GM13976 (cell line): Measurements from ENCODE around the gene TKT.

Experiments
- DNase-seq: peaks from one replicate; pipeline ENCODE4 v3.0.0; 2012; ENCODE audit warnings: low spot score
- in situ Hi-C: fragments of 300-500 bp; cut with MboI; formaldehyde crosslinking; loops from one replicate; pipeline ENCODE4 v1.12.0; 2022; ENCODE audit warnings: low sequenced_read_pairs, mixed read lengths, inconsistent platforms; ENCODE audit not compliant: unreplicated experiment
- TF ChIP-seq, protein P1 (sequence below): IDR thresholded peaks from 2 replicates; pipeline ENCODE4 v1.5.1; 2012; ENCODE audit warnings: borderline replicate concordance, mild to moderate bottlenecking; ENCODE audit not compliant: insufficient read depth; ENCODE audit errors: extremely low read depth, missing control alignments, control extremely low read depth

The TKT gene

DNA sequence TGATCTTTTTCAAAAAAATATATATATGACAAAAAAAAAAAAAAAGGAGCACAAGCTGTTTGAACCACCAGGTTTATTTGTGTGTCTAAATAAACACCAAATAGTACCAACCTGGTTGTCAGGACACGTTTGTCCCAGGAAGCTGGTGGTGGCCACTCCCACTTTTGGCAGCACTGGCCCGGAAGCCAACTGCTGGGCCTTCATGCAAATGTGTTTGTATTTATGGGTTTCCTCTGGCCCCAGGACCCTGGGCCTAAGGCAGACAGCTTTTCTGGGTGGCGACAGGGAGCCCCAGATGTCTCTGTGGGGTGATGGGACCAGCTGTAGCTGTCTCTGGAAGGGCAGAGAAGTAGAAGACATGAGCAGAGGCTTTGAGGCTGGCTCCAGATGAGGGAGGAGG lies 63.2 kb downstream of the TKT start:
- in situ Hi-C loops: no loop called here
- DNase-seq: no peak
- TF ChIP-seq, protein P1, sequence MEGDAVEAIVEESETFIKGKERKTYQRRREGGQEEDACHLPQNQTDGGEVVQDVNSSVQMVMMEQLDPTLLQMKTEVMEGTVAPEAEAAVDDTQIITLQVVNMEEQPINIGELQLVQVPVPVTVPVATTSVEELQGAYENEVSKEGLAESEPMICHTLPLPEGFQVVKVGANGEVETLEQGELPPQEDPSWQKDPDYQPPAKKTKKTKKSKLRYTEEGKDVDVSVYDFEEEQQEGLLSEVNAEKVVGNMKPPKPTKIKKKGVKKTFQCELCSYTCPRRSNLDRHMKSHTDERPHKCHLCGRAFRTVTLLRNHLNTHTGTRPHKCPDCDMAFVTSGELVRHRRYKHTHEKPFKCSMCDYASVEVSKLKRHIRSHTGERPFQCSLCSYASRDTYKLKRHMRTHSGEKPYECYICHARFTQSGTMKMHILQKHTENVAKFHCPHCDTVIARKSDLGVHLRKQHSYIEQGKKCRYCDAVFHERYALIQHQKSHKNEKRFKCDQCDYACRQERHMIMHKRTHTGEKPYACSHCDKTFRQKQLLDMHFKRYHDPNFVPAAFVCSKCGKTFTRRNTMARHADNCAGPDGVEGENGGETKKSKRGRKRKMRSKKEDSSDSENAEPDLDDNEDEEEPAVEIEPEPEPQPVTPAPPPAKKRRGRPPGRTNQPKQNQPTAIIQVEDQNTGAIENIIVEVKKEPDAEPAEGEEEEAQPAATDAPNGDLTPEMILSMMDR: no peak

DNA sequence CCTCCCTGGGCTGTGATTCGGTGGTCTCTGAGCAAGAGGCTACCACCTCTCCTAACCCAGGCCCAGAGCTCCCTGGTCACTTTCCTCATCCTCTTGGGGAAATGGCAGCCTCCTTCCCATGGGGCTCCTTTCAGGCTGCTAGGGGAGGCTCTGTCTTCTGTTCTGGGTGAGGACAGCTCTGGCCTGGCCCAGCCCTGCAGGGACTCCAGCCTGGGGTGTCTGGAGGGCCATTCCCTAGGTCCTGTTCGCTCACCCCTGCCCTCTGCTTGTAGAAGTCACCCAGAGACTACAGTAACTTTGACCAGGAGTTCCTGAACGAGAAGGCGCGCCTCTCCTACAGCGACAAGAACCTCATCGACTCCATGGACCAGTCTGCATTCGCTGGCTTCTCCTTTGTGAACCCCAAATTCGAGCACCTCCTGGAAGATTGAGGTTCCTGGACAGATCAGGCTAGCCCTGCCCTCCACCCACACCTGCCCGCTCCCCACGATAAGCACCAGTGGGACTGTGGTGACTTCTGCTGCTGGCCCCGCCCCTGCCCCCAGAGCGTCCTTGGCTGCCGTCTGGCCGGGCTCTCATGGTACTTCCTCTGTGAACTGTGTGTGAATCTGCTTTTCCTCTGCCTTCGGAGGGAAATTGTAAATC lies 63.9 kb downstream of the TKT start:
- in situ Hi-C loops: no loop called here
- DNase-seq: no peak
- TF ChIP-seq, protein P1: no peak

DNA sequence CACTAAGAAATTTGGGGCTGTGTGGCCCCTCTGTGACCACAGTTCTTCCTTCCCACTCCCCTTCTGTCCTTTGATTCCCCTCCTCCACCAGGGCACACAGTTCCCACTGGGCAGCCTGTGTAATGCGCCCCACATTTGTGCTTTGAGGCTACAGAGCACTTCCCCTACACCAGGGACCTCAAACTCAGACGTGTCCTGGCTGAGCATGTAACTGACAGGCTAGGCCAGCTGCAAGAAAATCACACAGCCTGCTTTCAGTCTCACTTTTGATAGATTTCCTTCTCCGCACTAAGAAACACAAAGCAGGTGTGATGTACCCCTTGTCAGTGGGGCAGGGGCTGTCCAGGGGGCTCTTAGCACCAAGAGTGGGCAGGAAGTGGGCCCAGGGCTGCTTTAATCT lies 65.2 kb downstream of the TKT start:
- no peak for DNase-seq
- in situ Hi-C loops: no loop called here
- TF ChIP-seq, protein P1: no peak

DNA sequence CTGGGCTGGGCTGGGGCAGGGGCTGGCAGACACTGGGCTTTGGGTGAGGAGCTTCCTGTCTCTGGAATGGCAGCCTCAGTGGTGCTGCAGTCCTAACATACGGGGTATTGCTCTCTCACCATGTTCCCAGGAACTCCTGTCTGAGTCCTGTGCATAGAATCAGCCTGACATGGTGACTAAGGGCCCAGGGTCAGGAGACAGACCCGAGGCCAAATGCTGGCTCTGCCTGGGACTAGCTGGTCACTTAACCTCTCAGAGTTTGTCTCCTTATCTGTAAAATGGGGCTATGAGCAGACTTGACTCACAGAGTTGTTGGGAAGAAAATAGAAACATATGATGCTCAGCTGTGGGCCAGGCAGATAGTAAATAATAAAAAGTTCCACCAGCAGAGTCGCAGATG lies 66.5 kb downstream of the TKT start:
- in situ Hi-C loops: no loop called here
- no peak for DNase-seq
- TF ChIP-seq, protein P1: no peak

DNA sequence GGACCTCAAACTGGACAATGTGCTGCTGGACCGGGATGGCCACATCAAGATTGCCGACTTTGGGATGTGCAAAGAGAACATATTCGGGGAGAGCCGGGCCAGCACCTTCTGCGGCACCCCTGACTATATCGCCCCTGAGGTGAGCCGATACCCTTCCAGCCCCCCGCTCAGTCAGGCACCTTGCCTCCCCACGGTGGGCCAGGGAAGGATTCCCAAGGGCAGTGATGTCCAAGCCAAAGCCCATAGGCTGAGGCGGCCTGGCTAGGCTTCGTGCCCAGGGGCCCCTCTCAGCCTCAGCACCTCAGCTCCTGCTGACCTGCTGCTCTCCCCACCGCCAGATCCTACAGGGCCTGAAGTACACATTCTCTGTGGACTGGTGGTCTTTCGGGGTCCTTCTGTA lies 67.1 kb downstream of the TKT start:
- in situ Hi-C loops: no loop called here
- DNase-seq: no peak
- TF ChIP-seq, protein P1: no peak

DNA sequence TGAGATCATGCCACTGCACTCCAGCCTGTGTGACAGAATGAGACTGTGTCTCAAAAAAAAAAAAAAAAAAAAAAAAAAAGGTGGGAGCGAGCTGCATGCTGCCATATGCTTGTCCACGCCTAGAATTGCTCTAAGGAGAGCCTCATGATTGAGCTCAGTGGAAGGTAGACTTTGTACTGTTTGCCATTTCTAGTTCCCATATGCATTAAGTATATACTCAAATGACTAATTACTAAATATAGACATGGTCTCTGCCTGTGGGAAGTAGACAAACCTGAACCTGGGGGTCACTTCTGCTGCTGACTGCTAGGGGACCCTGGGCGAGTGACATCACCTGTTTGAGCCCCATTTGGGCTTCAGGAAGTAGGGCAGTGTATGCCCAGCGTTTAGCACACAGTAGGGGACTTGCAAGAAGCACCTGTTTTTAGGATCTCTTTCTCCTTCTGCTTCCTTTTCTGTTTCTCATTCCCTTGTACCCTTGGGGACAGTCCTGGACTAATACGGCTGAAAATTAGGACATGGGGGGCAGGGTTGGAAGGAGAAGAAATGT lies 67.6 kb downstream of the TKT start:
- in situ Hi-C loops: no loop called here
- TF ChIP-seq, protein P1: no peak
- no peak for DNase-seq
